Peyer's patch (tissue), 4 donors: ENCODE measurements around the gene DENND1B.

Source experiments
- CTCF ChIP-seq, 6 experiments: fragments of 450-650 bp in 4 of 6; fragments of 200-600 bp in 2 of 6; sonication (generic) in 1 of 6; IDR thresholded peaks; one replicate each; pipeline ENCODE4 v1.5.1; 2017 to 2019; ENCODE audit warnings: antibody characterized with exemption in 6 of 6, mild to moderate bottlenecking in 3 of 6, moderate library complexity in 1 of 6
- POLR2A ChIP-seq, 2 donors: fragments of 450-650 bp; IDR thresholded peaks; one replicate each; pipeline ENCODE4 v1.5.1; 2017; ENCODE audit warnings: antibody characterized with exemption in 2 of 2, mild to moderate bottlenecking in 2 of 2, moderate library complexity in 2 of 2

GRCh38 chr1:197485790-197486189 lies 289.5 kb downstream of the DENND1B start:
- TF ChIP-seq CTCF (IDR thresholded peaks at IDR 0.05) (no peak), POLR2A (IDR thresholded peaks at IDR 0.05) (no peak)
